ENCODE data around the gene C5orf46.
"Not testable (repeated sequence)": the region's sequence is repeated elsewhere in the genome, so short reads cannot be mapped to it uniquely, and the experiment has no call there.

- not testable (repeated sequence) for TF ChIP-seq CTCF, POLR2A (IDR thresholded peaks at IDR 0.05)
Measured at GRCh38 chr5:147869892-147870291, 36.4 kb downstream of the C5orf46 start.

All from adrenal gland (tissue), 5 donors.